Measurements from ENCODE around the gene PRUNE1.

DNA sequence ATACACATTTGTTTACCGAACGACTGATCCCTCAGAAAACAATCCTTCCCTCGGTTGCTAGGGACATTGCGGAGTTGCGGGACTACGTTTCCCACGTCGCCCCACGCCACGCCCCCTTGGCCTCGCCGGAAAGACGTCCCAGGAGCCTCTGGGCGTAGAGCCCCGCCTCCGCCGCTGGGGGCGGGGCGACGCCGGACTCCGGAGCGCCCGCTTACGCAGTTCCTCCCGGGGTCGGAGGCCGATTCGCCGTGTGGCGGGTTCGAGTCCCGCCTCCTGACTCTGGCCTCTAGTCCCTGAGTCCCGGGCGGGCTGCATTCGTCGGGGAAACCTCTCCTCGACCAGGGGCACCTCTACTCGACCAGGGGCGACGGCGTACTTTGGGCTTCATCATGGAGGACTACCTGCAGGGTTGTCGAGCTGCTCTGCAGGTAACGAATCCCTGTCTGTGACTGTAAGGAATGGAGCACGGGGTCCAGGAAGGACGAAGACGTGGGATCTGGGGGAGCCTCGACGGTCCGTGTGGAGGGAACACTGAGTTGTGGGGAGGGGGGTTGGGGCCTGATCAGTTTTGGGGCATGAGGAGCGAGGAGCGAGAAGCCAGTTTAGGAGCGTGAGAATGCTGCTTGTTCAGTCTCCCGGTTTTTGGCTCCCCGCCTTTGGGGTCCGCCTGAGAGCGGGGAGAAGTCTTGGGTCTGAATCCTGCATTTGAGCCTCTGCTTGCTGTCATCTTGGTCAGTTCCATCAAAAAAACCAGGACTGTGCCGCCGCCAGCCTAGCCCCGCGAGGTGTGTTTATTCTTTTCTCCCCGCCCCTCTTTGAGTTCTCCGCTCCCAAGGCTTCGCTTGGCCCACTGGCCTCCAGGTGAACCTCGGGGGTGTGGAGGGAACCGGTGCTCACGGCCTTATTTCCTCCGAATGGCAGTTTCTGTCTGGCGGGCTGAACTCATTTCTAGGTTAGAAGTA lies at the start of gene PRUNE1:
- TF ChIP-seq, protein P1, sequence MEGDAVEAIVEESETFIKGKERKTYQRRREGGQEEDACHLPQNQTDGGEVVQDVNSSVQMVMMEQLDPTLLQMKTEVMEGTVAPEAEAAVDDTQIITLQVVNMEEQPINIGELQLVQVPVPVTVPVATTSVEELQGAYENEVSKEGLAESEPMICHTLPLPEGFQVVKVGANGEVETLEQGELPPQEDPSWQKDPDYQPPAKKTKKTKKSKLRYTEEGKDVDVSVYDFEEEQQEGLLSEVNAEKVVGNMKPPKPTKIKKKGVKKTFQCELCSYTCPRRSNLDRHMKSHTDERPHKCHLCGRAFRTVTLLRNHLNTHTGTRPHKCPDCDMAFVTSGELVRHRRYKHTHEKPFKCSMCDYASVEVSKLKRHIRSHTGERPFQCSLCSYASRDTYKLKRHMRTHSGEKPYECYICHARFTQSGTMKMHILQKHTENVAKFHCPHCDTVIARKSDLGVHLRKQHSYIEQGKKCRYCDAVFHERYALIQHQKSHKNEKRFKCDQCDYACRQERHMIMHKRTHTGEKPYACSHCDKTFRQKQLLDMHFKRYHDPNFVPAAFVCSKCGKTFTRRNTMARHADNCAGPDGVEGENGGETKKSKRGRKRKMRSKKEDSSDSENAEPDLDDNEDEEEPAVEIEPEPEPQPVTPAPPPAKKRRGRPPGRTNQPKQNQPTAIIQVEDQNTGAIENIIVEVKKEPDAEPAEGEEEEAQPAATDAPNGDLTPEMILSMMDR (IDR thresholded peaks at IDR 0.05; ENCODE audit: low read depth, low read length): no peak
- TF ChIP-seq EZH2phosphoT487 (IDR thresholded peaks at IDR 0.05; ENCODE audit: low read depth): no peak
